Osteoblast (primary cell): ENCODE measurements around the gene LTBP1. TPM values are rescaled to one million over a fixed set of nuclear protein-coding genes. Genes with fewer than 3 reads are reported as not detected.

ENCODE experiments used
- DNase-seq: peaks from one replicate; pipeline ENCODE4 v3.0.0; 2011; ENCODE audit warnings: low spot score, mixed read lengths; ENCODE audit not compliant: insufficient read length; ENCODE audit errors: missing footprints
- H2AFZ ChIP-seq: 2 replicates; pipeline ENCODE4 v1.6.0; 2011; ENCODE audit warnings: mild to moderate bottlenecking, low read length
- H3K27ac ChIP-seq: 2 replicates; pipeline ENCODE4 v1.5.1; 2011; ENCODE audit warnings: mild to moderate bottlenecking, low read depth, low read length, moderate library complexity
- H3K27me3 ChIP-seq: 2 replicates; pipeline ENCODE4 v1.6.0; 2012; ENCODE audit warnings: mild to moderate bottlenecking, control low read depth, inconsistent platforms, low read length, moderate library complexity; ENCODE audit not compliant: insufficient read depth
- H3K36me3 ChIP-seq: 2 replicates; pipeline ENCODE4 v1.5.1; 2011; ENCODE audit warnings: mild to moderate bottlenecking, low read length, control low read depth, moderate library complexity; ENCODE audit not compliant: insufficient read depth
- H3K4me1 ChIP-seq: 2 replicates; pipeline ENCODE4 v1.5.1; 2011; ENCODE audit warnings: mild to moderate bottlenecking, low read length, control low read depth, moderate library complexity; ENCODE audit not compliant: insufficient read depth
- H3K4me2 ChIP-seq: 2 replicates; pipeline ENCODE4 v1.6.0; 2011; ENCODE audit warnings: mild to moderate bottlenecking, low read length; ENCODE audit not compliant: insufficient read depth
- H3K4me3 ChIP-seq: fragments of 200-600 bp; sonication (generic); 3 replicates; pipeline ENCODE4 v1.5.1; 2012; ENCODE audit warnings: mild to moderate bottlenecking, low read length, inconsistent platforms; ENCODE audit not compliant: insufficient read depth
- H3K79me2 ChIP-seq: 2 replicates; pipeline ENCODE4 v1.6.0; 2012; ENCODE audit warnings: mild to moderate bottlenecking, low read length, control low read depth, inconsistent platforms; ENCODE audit not compliant: insufficient read depth
- H3K9me3 ChIP-seq: 2 replicates; pipeline ENCODE4 v1.5.1; 2011; ENCODE audit warnings: low read depth, low read length, control low read depth
- H4K20me1 ChIP-seq: 2 replicates; pipeline ENCODE4 v1.6.0; 2012; ENCODE audit warnings: mild to moderate bottlenecking, low read length, control low read depth; ENCODE audit not compliant: insufficient read depth
- total RNA-seq: library from RNA; depleted of rRNA; stranded (reverse); fragments of >200 nt; gene quantifications from 2 replicates; pipeline ENCODE4 v1.2.3, GENCODE V29; 2012
- TF ChIP-seq, protein P1 (sequence below): IDR thresholded peaks from 2 replicates; pipeline ENCODE4 v1.5.1; 2011; ENCODE audit warnings: mild to moderate bottlenecking, low read depth, low read length, moderate library complexity; ENCODE audit errors: extremely low read depth

Gene LTBP1
- total RNA-seq, 1 donor = 224 TPM

DNA sequence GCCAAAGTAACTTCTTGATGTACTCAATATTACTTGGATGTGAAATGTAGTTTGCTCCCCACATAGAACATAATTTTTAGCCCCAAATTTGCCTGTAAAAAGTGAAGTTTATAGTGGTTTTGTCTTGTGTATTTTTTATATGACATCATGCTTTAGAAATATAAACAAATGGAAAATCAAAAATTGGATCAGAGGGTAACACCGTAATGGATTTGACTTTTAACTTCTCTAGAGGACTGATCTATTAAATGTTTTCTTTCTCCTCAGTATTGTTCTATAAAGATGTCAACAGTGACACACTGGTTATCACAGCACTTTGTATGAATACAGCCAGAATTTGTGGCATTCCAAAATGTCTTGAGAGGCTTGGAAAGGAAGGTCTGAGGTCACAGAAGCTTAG, 484.1 kb downstream of the LTBP1 start:
- no peaks in the 10 kb centered on the region for H3K9me3 ChIP-seq
- no peak overlapping the region for H3K4me2 ChIP-seq
- H2AFZ ChIP-seq = peak overlapping the region; percentile 51
- H3K4me3 ChIP-seq = no peak overlapping the region
- H3K36me3 ChIP-seq = no peaks in the 10 kb centered on the region
- no peaks in the 10 kb centered on the region for H3K27me3 ChIP-seq
- no peak overlapping the region for H3K27ac ChIP-seq
- TF ChIP-seq, protein P1, sequence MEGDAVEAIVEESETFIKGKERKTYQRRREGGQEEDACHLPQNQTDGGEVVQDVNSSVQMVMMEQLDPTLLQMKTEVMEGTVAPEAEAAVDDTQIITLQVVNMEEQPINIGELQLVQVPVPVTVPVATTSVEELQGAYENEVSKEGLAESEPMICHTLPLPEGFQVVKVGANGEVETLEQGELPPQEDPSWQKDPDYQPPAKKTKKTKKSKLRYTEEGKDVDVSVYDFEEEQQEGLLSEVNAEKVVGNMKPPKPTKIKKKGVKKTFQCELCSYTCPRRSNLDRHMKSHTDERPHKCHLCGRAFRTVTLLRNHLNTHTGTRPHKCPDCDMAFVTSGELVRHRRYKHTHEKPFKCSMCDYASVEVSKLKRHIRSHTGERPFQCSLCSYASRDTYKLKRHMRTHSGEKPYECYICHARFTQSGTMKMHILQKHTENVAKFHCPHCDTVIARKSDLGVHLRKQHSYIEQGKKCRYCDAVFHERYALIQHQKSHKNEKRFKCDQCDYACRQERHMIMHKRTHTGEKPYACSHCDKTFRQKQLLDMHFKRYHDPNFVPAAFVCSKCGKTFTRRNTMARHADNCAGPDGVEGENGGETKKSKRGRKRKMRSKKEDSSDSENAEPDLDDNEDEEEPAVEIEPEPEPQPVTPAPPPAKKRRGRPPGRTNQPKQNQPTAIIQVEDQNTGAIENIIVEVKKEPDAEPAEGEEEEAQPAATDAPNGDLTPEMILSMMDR = no peak
- H3K79me2 ChIP-seq = no peaks in the 10 kb centered on the region
- DNase-seq = no peak
- peaks cover 17% of the 10 kb centered on the region for H3K4me1 ChIP-seq
- no peaks in the 10 kb centered on the region for H4K20me1 ChIP-seq

DNA sequence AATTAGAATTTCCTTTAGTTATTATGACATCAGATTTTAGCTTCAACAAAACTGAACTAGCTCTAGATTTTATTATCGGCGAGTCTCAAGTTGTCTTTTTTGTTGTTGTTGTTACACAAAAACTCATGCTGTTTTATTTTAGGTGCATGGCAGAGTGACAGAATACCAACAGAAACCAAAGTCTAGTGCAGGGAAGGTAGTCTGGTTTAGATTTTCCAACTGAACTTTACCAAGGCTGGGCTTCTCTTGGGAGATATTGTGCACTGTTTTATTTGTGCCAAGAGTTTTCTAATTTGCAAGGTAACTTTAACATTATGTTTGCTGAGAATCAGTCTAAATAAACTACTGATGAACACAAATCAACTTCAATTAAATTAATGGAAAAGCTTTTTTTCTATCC, 486.1 kb downstream of the LTBP1 start:
- no peak for DNase-seq

DNA sequence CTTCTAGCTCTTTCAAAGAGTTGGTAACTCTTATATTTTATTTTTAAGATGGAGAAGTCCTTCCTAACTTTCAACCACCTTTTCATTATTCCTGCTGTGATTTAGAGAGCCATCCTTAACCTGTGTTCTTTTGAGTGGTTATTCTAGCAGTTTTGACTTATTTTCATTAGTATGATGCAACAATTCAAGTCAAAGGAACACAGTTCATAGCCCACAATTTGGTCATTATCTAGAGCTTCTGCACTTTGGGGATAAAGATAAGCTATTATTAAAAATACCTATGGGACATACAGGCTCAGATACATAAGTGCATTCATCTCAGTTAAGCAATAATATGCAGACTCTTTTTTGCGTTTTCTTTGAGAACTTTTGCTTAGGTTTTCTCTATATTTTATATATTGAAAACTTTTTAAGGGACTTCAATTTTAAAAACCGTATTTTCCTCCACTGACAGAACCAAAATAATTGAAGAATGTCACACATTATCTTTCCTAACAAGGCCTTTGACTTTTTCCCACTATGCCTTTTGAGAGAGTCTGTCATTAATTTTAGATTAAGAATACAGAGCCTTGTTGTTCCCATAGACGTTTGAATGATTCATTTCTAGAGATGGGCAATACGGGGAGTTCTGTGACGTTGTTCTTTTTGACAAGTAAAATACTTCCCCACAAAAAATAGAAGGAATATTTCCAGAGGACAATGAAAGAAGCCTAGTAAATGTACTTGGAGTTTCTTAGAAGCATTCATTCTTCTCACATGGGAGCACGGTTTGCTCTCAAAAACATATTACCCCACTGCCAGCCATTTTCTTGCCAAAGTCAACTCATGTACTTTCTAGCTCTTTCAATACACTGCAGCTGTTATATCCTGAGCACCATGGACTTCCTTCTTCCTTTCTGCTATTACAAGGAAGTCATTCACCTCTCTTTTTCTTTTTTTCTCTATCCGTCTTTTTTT, 486.8 kb downstream of the LTBP1 start:
- H3K4me1 ChIP-seq = peaks cover 20% of the 10 kb centered on the region
- no peaks in the 10 kb centered on the region for H3K27me3 ChIP-seq
- H2AFZ ChIP-seq = peak overlapping the region; percentile 24
- TF ChIP-seq, protein P1 = no peak
- no peak overlapping the region for H3K4me3 ChIP-seq
- H3K4me2 ChIP-seq = no peak overlapping the region
- no peak overlapping the region for H3K27ac ChIP-seq
- no peak for DNase-seq
- H3K9me3 ChIP-seq = no peaks in the 10 kb centered on the region
- no peaks in the 10 kb centered on the region for H4K20me1 ChIP-seq
- H3K36me3 ChIP-seq = no peaks in the 10 kb centered on the region
- H3K79me2 ChIP-seq = no peaks in the 10 kb centered on the region

More for the DNA sequence above, 486.1 kb downstream of the LTBP1 start:
- H3K79me2 ChIP-seq = no peaks in the 10 kb centered on the region
- H3K27me3 ChIP-seq = no peaks in the 10 kb centered on the region
- TF ChIP-seq, protein P1 = no peak
- no peaks in the 10 kb centered on the region for H3K36me3 ChIP-seq
- H4K20me1 ChIP-seq = no peaks in the 10 kb centered on the region
- H3K9me3 ChIP-seq = no peaks in the 10 kb centered on the region
- no peak overlapping the region for H3K4me2 ChIP-seq
- H2AFZ ChIP-seq = no peak overlapping the region
- H3K4me3 ChIP-seq = no peak overlapping the region
- no peak overlapping the region for H3K27ac ChIP-seq
- H3K4me1 ChIP-seq = peaks cover 19% of the 10 kb centered on the region

DNA sequence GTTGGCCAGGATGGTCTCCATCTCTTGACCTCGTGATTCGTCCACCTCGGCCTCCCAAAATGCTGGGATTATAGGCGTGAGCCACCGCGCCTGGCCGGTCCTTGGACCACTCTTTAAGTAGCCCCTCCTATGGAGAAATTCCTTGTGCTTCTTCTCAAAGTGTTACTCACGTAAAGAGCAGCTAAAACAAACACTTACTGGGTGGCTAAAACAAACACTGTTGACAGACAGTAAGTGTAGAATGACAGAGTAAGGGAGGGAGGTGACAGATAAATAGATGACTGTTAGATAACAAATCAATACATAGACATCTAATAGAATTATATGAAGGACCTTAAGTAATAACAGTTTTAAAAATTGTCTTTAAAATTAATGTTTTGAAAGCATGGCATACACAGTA, 488.8 kb downstream of the LTBP1 start:
- Histone ChIP-seq H3K4me2 (no peak overlapping the region), H3K79me2 (no peaks in the 10 kb centered on the region), H3K4me3 (no peak overlapping the region), H3K9me3 (no peaks in the 10 kb centered on the region), H3K27ac (no peak overlapping the region), H4K20me1 (no peaks in the 10 kb centered on the region), H3K27me3 (no peaks in the 10 kb centered on the region), H3K4me1 (peaks cover 20% of the 10 kb centered on the region), H2AFZ (no peak overlapping the region), H3K36me3 (no peaks in the 10 kb centered on the region)
- no peak for DNase-seq
- TF ChIP-seq, protein P1 = no peak
